ENCODE data around the gene DHRS2. TPM values are rescaled to one million over a fixed set of nuclear protein-coding genes. Genes with fewer than 3 reads are reported as not detected.

DHRS2 gene
- total and polyA plus RNA-seq, 10 of the 15 experiments (the other 5 are each of a cell fraction or from before 2014, with no cell fraction given): 0.09 to 1.8 (median 0.73) TPM; not detected in 1

DNA sequence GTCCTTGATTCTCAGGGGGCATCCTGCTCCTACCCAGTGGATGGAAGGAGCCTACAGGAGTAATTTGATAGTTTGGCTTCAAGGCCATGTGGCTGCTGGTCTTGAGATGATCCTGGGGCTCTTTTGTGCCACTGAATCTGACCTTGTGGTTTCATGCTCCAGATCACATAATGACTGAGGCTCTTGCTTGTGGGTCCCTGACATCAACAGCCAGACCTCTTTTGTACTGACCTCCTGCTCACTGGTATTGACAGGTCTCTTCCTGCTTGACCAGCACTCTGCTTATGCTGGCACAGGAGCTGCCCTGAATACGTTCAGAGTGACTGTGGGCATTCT, 34.4 kb upstream of the DHRS2 start:
- ATAC-seq (peak; percentile 69), DNase-seq (ENCODE audit: low read depth, low spot score) (peak; percentile 42), FAIRE-seq (no peak)
- H2AFZ ChIP-seq (ENCODE audit: control insufficient read depth, low read depth, low read length): peak overlapping the region; percentile 9; the same call in 1 of the 2 replicates
- peaks cover 49% of the 10 kb centered on the region for H3K4me1 ChIP-seq (ENCODE audit: control insufficient read depth, insufficient read depth, low read length)
- no peaks in the 10 kb centered on the region; the same call in 2 of the 3 replicates for H3K9me3 ChIP-seq (replicated peaks; ENCODE audit: control insufficient read depth, insufficient read depth, low read length)
- no peaks in the 10 kb centered on the region for H3K36me3 ChIP-seq (ENCODE audit: control insufficient read depth in 2 of 2, insufficient read depth in 2 of 2, low read length in 1 of 2)
- no peak overlapping the region for H3K9ac ChIP-seq (ENCODE audit: control insufficient read depth, insufficient read depth, low read length)
- H3K4me3 ChIP-seq: no peak overlapping the region
- 0% methylated on average over 1 of the region's 1 CpG for WGBS (ENCODE audit: insufficient coverage, insufficient replicate concordance, low lambda C conversion rate, missing lambda C conversion rate)
- no TSS peak for BruUV-seq (replicated peaks)
- H4K20me1 ChIP-seq (ENCODE audit: control insufficient read depth, insufficient read depth): no peaks in the 10 kb centered on the region
- no peak overlapping the region for H3K27ac ChIP-seq (ENCODE audit: control insufficient read depth, insufficient read depth)
- intact Hi-C loops (cut with micrococcal nuclease; ENCODE audit: unreplicated experiment) (no loop called here), in situ Hi-C loops (cut with MboI) (no loop called here)
- H3K79me2 ChIP-seq (ENCODE audit: control insufficient read depth, insufficient read depth, low read length): no peaks in the 10 kb centered on the region
- ChIA-PET CTCF (interaction anchor here (1.4 to 3.3 kb wide), 3 partner anchors 13 to 64 kb away, joined by 4 to 18 read pairs (median 5); no protein-coding TSS in a partner anchor), POLR2A (no interaction called here), SMC1A (ENCODE audit: uncharacterized antibody, unreplicated experiment) (interaction anchor here (0.6 to 1.9 kb wide), 5 partner anchors 13 to 198 kb away, joined by 3 to 7 read pairs (median 4); no protein-coding TSS in a partner anchor), RAD21 (ENCODE audit: unreplicated experiment) (no interaction called here)
- H3K27me3 ChIP-seq (replicated peaks in 1 of 2; ENCODE audit: control insufficient read depth in 2 of 2, insufficient read depth in 2 of 2, low read length in 1 of 2): no peaks in the 10 kb centered on the region
- 0 out of 4 replicates have a peak, but pooled peaks of 1 of the 2 experiments have one; percentile 18 for TF ChIP-seq ETV6 (conservative IDR thresholded peaks at IDR 0.05 in 1 of 2, IDR thresholded peaks at IDR 0.05 in 1 of 2; ENCODE audit: borderline replicate concordance in 1 of 2, low read depth in 1 of 2)
- no peak for TF ChIP-seq EZH2 (IDR thresholded peaks at IDR 0.05; ENCODE audit: borderline replicate concordance, control insufficient read depth, low read depth, low read length)
- 0 out of 2 replicates have a peak, but pooled peaks have one; percentile 39 for TF ChIP-seq MEF2A (IDR thresholded peaks at IDR 0.05; ENCODE audit: insufficient read depth, low read depth, low read length)
- TF ChIP-seq RUNX3 (IDR thresholded peaks at IDR 0.05; ENCODE audit: low read length): peak; percentile 85
- peak; percentile 27; the same call in 1 of the 2 replicates for TF ChIP-seq NFIC (IDR thresholded peaks at IDR 0.05; ENCODE audit: low read depth, low read length)
- TF ChIP-seq NR2C2 (IDR thresholded peaks at IDR 0.05; ENCODE audit: borderline replicate concordance, control insufficient read depth, insufficient read length, low read depth): no peak
- peak; percentile 31; the same call in 1 of the 2 replicates for TF ChIP-seq BCL11A (IDR thresholded peaks at IDR 0.05; ENCODE audit: low read depth, low read length)
- peak; percentile 86 for TF ChIP-seq NR2F1 (conservative IDR thresholded peaks at IDR 0.05)
- TF ChIP-seq PAX5 (IDR thresholded peaks at IDR 0.05; ENCODE audit: borderline replicate concordance, low read depth, low read length): peak; percentile 39; the same call in 1 of the 2 replicates
- no peak for TF ChIP-seq RAD51 (IDR thresholded peaks at IDR 0.05)
- 0 out of 2 replicates have a peak overlapping the region, but pooled peaks have one; percentile 34 for H3K4me2 ChIP-seq (ENCODE audit: control insufficient read depth, insufficient read depth)

Data from GM12878 (cell line).